Cerebellar cortex (tissue), 1 donor: ENCODE data around the gene SCNM1.

Source experiments
- DNase-seq: peaks from one replicate; pipeline ENCODE4 v3.0.0-alpha.2; 2015; ENCODE audit warnings: low spot score

SCNM1 gene

DNA sequence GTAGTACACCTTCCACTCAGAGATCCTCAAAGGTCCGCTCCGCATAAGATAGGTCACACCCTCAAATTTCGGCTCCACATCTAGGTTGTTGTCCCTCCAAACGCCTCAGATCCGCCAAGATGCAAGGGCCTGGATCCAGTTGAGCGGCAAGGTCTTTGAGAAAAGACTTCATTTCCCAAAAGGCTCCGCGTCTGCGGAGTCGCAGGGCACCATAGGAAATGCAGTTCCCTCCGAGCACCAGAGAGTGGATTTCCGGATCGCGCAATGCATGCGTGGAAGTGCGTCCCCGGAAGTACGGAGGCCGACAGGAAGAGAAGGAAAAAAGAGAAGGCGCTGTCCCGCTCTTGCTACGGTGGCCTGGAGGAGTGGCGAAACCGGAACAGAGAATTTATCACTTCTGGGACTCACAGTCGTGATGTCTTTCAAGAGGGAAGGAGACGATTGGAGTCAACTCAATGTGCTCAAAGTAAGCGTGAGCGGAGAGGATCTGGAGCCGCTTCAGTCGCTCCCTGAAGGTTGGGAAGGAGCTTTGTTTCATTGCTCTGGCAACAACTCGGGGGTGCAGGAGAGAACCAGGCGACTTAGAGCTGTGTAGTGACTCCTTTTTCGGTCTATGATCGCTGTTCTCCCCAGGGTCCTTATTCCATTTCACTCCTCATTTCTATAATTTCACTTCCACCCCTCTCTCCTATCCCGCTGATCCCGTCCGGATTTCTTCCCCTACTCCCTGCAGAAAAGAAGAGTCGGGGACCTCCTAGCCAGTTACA, at the start of gene SCNM1, which contains the start of gene LYSMD1:
SCNM1 (plus strand) TSS at position 407 of the 767 bp plus-strand sequence; CDS start at position 416, 9 bp downstream.
LYSMD1 (minus strand) TSS at position 165 of the 767 bp plus-strand sequence. CDS start 644 bp downstream, outside the sequence.
- DNase-seq: peak; percentile 99

- DNase-seq: no peak
These were observed 41.1 kb upstream of the SCNM1 start for GRCh38 chr1:151124763-151125403.

- DNase-seq: no peak
These were observed 37.1 kb upstream of the SCNM1 start for GRCh38 chr1:151128800-151129199.

- peak; percentile 95 for DNase-seq
These were observed 34.9 kb upstream of the SCNM1 start for GRCh38 chr1:151130987-151131586.

DNA sequence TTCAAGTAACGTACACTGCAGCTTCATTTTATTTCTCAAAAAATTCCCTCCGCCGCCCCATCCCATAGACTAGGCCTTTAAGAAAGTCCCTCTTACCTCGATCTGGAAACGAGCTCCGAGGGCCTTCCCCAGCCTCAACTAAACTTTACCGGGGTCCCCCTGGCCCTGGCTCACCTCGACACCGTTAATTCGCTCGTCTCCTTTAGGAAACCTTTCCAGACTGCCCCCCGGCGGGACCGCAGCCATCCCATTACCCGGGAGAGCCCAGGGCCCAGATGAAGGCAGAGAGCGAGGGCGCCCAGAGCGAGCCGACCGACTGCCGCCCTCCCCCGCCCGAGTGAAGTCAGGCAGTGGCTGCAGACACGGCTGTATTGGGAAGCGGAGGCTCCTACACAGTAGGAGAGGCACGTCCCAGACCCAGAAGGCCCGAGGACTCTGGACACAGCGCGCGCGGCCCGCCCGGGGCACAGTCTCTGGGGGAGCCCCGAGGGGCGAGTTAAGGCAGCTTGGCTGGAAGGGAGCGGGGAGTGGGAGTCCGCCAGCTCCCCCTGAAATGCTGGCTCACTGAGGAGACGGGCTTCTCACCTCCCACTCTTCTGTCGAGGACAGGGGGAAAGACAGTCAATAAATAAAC, 34.1 kb upstream of the SCNM1 start:
- DNase-seq: no peak

DNA sequence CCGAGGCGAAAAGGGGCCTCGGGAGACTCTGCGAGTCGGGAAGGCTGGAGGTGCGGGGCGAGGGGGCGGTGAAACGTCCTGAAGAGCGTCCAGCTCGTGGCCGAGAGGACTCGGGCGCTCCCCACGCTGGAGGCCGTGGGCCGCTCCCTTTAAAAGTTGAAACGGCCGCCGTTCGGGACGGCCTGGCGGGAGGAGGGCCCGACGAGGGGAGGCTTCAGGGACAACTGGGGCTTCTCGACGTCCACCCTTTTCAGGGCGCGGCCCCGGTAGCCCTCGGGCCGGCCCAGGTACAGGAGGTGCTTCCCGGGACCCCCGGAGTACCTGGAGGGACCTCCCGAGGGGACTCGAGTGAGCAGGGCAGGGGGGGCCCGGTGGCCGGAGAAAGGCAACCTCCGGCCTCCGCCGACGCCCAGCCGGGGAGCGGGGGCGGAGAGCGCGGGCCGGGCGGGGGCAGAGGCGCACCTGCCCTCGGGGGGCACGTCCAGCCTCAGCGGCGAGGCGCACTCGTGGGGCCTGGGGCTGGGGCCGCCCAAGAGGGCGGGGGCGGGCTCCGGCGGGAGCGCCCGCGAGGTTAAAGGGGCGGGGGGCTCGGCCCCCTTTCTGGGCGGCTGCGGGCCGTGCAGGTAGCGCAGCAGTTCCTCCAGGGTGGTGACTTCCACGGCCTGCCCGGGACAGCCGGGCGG, 33.5 kb upstream of the SCNM1 start:
- no peak for DNase-seq

DNA sequence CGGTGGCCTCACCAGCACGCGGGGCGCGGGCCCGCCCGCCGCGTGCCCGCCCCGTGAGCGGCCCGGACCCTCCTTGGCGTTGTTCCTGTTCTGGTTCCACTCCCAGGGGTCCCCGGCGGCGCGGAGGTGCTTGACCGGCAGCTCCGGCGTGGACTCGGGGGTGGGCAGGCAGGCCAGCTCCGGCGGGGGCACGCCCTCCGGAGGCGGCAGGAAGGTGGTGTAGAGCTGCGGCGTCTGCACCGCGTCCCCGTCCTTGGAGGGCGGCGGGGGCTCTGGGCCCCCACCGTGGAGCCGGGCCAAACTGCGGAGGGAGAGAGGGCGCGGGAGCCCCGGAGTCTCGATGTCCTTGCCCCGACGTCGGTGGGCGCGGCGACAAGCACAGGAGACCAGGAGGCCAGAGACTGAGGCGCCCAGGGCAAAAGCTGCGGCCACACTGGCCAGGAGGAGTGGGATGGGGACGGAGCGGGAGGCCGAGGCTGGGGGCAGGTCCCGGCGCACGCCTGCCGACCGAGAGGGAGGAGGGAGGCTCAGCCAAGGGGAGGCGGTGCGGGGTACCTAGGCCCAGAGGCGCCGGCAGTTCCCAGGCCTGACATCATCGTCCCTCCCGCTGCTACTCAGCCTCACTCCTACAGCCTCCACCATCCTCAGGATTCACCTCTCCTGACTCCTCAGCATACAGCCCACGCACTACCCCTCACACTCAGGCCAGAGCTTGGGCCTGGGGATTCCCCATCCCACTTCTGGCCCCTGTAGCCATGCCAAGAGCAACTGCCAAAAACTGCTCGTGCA, 32.7 kb upstream of the SCNM1 start:
- DNase-seq: no peak

GRCh38 chr1:151134396-151134795, 31.5 kb upstream of the SCNM1 start:
- no peak for DNase-seq

GRCh38 chr1:151134991-151135390, 31.0 kb upstream of the SCNM1 start:
- DNase-seq: no peak

GRCh38 chr1:151135433-151136385, 30.2 kb upstream of the SCNM1 start:
- no peak for DNase-seq

GRCh38 chr1:151137789-151138188, 28.2 kb upstream of the SCNM1 start:
- no peak for DNase-seq

DNA sequence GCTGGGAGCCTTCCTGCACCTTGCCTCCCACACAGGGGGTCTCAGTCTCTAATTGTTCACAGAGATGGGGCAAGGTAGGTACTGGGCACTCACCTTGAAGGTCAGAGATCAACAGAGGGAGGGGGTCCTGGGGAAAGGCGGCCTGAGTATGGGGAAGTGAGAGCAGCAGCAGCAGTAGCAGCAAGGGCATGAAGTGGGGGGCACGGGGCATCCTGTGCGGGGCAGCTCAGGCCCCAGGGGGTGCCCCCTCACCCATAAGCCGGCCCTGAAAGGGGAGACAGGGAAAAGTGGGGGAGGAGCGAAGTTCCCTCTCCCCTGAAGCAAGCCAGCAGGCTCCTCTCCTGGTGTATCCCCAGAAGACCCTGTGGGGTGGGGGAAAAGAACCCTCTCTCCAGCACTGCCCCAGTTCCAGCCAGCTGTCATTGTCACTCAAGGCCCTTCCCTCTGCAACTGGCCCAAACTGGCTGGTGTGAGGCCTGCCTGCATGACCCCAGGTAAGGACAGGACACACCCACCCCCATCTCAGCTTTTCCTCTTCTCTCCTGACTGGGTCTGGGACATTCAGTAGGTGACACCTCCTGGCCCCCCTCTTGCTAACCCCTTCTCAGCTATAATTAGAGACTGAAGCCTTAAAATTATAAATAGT, 23.4 kb upstream of the SCNM1 start:
- DNase-seq: no peak

GRCh38 chr1:151143057-151143435, 22.9 kb upstream of the SCNM1 start:
- DNase-seq: no peak

- DNase-seq: no peak
These were observed 22.0 kb upstream of the SCNM1 start for GRCh38 chr1:151143986-151144385.

- peak; percentile 40 for DNase-seq
These were observed 21.3 kb upstream of the SCNM1 start for GRCh38 chr1:151144474-151145303.

- DNase-seq: peak; percentile 39
These were observed 20.5 kb upstream of the SCNM1 start for GRCh38 chr1:151145304-151146071.

DNA sequence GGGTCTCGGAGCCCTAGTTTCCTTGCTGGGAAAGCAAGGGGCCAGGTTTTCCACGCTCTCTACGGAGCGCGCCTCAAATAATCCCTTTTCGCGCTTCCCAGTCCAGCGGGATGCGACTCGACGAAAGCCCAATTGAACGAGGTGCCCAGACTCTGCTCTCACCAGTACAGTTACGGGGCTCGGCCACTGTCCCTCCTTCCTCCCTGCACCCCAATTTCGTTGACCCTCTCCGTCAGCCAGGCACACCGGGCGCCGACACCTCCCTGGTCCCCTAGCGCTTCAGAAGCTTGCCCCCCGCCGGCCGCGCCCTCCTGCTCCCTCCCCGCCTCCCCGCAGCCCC, 19.9 kb upstream of the SCNM1 start:
- no peak for DNase-seq
